Sigmoid colon (tissue), 4 donors: ENCODE data around the gene CPEB1.

ENCODE experiments used
- EP300 ChIP-seq, 4 donors: sonication (generic); formaldehyde crosslinking; IDR thresholded peaks; one replicate each; pipeline ENCODE4 v1.6.1; 2017; ENCODE audit warnings: antibody characterized with exemption in 4 of 4
- POLR2A ChIP-seq, 2 donors: fragments of 450-650 bp; IDR thresholded peaks; one replicate each; pipeline ENCODE4 v1.6.1; 2016; ENCODE audit warnings: antibody characterized with exemption in 2 of 2, mild to moderate bottlenecking in 2 of 2, moderate library complexity in 2 of 2
- TF ChIP-seq, protein P1 (sequence below), 4 experiments: fragments of 450-650 bp in 3 of 4; fragments of 200-600 bp in 1 of 4; IDR thresholded peaks; one replicate each; pipeline ENCODE4 v1.5.1; 2016 to 2019; ENCODE audit warnings: antibody characterized with exemption in 4 of 4, mild to moderate bottlenecking in 3 of 4, moderate library complexity in 2 of 4

DNA sequence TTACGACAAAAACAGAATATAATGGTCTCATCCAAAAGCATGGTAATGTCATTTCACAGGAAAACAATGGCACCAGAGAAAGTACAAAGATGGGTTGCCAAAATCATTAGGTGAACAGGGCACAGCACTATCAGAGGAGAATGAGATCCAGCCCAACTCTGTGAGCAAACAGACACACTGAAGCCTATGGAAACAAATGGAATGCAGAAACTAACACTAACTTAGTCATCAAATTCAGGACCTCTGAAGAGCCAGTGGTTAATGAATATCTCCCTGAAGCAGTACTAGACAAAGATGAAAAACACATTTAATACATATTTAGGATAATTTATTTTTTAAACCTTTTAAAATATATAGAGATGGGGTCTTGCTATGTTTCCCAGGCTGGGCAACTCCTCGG is 92.3 kb downstream of the CPEB1 start:
- TF ChIP-seq, protein P1, sequence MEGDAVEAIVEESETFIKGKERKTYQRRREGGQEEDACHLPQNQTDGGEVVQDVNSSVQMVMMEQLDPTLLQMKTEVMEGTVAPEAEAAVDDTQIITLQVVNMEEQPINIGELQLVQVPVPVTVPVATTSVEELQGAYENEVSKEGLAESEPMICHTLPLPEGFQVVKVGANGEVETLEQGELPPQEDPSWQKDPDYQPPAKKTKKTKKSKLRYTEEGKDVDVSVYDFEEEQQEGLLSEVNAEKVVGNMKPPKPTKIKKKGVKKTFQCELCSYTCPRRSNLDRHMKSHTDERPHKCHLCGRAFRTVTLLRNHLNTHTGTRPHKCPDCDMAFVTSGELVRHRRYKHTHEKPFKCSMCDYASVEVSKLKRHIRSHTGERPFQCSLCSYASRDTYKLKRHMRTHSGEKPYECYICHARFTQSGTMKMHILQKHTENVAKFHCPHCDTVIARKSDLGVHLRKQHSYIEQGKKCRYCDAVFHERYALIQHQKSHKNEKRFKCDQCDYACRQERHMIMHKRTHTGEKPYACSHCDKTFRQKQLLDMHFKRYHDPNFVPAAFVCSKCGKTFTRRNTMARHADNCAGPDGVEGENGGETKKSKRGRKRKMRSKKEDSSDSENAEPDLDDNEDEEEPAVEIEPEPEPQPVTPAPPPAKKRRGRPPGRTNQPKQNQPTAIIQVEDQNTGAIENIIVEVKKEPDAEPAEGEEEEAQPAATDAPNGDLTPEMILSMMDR (IDR thresholded peaks at IDR 0.05): no peak
- no peak for TF ChIP-seq POLR2A (IDR thresholded peaks at IDR 0.05)
- TF ChIP-seq EP300 (IDR thresholded peaks at IDR 0.05): no peak
